Right lobe of liver (tissue), 4 donors: ENCODE results near the gene DOCK3.

Source experiments
- POLR2A ChIP-seq: fragments of 450-650 bp; IDR thresholded peaks from one replicate; pipeline ENCODE4 v1.6.1; 2017; ENCODE audit warnings: antibody characterized with exemption, mild to moderate bottlenecking
- TF ChIP-seq, protein P1 (sequence below), 4 donors: fragments of 200-600 bp in 3 of 4; fragments of 450-650 bp in 1 of 4; IDR thresholded peaks; one replicate each; pipeline versions ENCODE4 v1.5.1 to v1.8.0; 2016 to 2022; ENCODE audit warnings: antibody characterized with exemption in 4 of 4, mild to moderate bottlenecking in 2 of 4
- donor health status: DM: no; HTN: no; CAD: no.
- donor health status: DM: no; HTN: no; CAD: no.
- donor health status: DM: no; HTN: yes; CAD: no.

DNA sequence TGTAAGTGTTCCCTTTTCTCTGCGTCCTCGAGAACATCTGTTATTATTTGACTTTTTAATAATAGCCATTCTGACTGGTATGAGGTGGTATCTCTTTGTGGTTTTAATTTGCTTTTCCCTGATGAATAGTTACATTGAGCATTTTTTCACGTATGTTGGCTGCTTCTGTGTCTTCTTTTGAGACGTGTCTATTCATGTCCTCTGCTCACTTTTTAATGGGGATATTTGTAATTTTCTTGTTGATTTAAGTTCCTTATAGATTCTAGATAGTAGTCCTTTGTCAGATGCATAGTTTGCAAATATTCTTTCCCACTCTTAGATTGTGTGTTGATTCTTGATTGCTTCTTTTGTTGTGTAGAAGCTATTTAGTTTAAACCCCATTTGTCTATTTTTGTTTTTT, 179.2 kb downstream of the DOCK3 start:
- TF ChIP-seq, protein P1, sequence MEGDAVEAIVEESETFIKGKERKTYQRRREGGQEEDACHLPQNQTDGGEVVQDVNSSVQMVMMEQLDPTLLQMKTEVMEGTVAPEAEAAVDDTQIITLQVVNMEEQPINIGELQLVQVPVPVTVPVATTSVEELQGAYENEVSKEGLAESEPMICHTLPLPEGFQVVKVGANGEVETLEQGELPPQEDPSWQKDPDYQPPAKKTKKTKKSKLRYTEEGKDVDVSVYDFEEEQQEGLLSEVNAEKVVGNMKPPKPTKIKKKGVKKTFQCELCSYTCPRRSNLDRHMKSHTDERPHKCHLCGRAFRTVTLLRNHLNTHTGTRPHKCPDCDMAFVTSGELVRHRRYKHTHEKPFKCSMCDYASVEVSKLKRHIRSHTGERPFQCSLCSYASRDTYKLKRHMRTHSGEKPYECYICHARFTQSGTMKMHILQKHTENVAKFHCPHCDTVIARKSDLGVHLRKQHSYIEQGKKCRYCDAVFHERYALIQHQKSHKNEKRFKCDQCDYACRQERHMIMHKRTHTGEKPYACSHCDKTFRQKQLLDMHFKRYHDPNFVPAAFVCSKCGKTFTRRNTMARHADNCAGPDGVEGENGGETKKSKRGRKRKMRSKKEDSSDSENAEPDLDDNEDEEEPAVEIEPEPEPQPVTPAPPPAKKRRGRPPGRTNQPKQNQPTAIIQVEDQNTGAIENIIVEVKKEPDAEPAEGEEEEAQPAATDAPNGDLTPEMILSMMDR (IDR thresholded peaks at IDR 0.05), result no peak
- no peak for TF ChIP-seq POLR2A
